HL-60 (cell line): ENCODE measurements around the gene OPRD1.

ENCODE experiments used
- DNase-seq, 2 experiments: peaks; one replicate each; pipeline ENCODE4 v3.0.0-alpha.2; 2010 to 2020; ENCODE audit warnings: low read depth in 1 of 2, low spot score in 1 of 2
- H3K27ac ChIP-seq: fragments of 250-450 bp; sonication (Bioruptor Pico); replicated peaks from 2 replicates; pipeline ENCODE4 v1.5.1; 2020; ENCODE audit warnings: mild to moderate bottlenecking, moderate library complexity
- H3K27me3 ChIP-seq: fragments of 250-450 bp; sonication (Bioruptor Pico); 2 replicates; pipeline ENCODE4 v1.5.1; 2021; ENCODE audit warnings: mild to moderate bottlenecking, moderate library complexity; ENCODE audit not compliant: insufficient read depth, poor library complexity, severe bottlenecking
- H3K4me3 ChIP-seq: replicated peaks from 2 replicates; pipeline ENCODE4 v1.5.1; 2011; ENCODE audit warnings: mild to moderate bottlenecking, control low read depth, low read length; ENCODE audit not compliant: insufficient read depth
- CTCF ChIP-seq: IDR thresholded peaks from one replicate; pipeline ENCODE4 v1.5.1; 2011; ENCODE audit warnings: low read length, control low read depth, inconsistent platforms; ENCODE audit not compliant: insufficient read depth
- GABPA ChIP-seq: IDR thresholded peaks from 2 replicates; pipeline ENCODE4 v1.6.1; 2012; ENCODE audit warnings: low read depth
- POLR2AphosphoS5 ChIP-seq: IDR thresholded peaks from 2 replicates; pipeline ENCODE4 v1.6.1; 2012; ENCODE audit warnings: low read depth
- REST ChIP-seq: IDR thresholded peaks from 2 replicates; pipeline ENCODE4 v1.6.1; 2012; ENCODE audit warnings: low read depth; ENCODE audit not compliant: insufficient replicate concordance
- SPI1 ChIP-seq: IDR thresholded peaks from 2 replicates; pipeline ENCODE4 v1.6.1; 2012; ENCODE audit warnings: low read depth, mild to moderate bottlenecking, borderline replicate concordance

Gene OPRD1

GRCh38 chr1:28902738-28903137 lies 90.8 kb downstream of the OPRD1 start:
- TF ChIP-seq REST (no peak), CTCF (no peak), POLR2AphosphoS5 (no peak), SPI1 (no peak), GABPA (no peak)
- no peak for DNase-seq
- H3K27ac ChIP-seq: no peak overlapping the region

GRCh38 chr1:28905921-28906666 lies 94.1 kb downstream of the OPRD1 start:
- no peak for TF ChIP-seq REST
- TF ChIP-seq POLR2AphosphoS5: no peak
- no peak for TF ChIP-seq GABPA
- no peak for TF ChIP-seq CTCF
- TF ChIP-seq SPI1: no peak
- Histone ChIP-seq H3K27me3 (no peaks in the 10 kb centered on the region), H3K27ac (no peak overlapping the region), H3K4me3 (no peak overlapping the region)
- DNase-seq: no peak

More at GRCh38 chr1:28902738-28903137, 90.8 kb downstream of the OPRD1 start:
- Histone ChIP-seq H3K27me3 (no peaks in the 10 kb centered on the region), H3K4me3 (no peak overlapping the region)

GRCh38 chr1:28909198-28909597 lies 97.2 kb downstream of the OPRD1 start:
- DNase-seq: no peak
- TF ChIP-seq GABPA (no peak), SPI1 (no peak), POLR2AphosphoS5 (no peak), REST (no peak), CTCF (no peak)
- Histone ChIP-seq H3K27ac (no peak overlapping the region), H3K27me3 (no peaks in the 10 kb centered on the region), H3K4me3 (no peak overlapping the region)
